Hematopoietic multipotent progenitor cell treated with erythropoietin and hydrocortisone succinate and interleukin-3 and kit ligand, for 15 days (in vitro differentiated cells): ENCODE data around the gene TTPAL.

Experiments
- DNase-seq: peaks from one replicate; pipeline ENCODE4 v3.0.0-alpha.2; 2015; ENCODE audit warnings: low spot score

The TTPAL gene

DNA sequence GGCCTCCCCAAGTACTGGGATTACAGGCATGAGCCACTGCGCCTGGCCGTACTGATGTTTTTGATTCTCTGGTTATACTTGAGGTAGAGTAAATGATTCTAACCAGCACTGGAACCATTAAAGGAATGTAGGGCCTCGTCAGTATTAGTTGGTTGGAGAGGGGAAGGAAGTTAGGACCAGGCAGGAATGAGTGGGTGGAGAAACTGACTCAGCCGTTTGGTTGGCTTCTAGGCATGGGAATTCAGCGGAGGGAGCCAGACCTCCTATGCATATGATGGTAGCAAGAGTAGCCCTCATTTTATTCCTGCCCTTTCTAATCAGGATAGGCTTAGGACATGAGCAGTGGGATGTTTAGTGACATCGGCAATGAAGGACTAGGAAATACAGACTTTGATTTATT is 65.2 kb downstream of the TTPAL start:
- no peak for DNase-seq

DNA sequence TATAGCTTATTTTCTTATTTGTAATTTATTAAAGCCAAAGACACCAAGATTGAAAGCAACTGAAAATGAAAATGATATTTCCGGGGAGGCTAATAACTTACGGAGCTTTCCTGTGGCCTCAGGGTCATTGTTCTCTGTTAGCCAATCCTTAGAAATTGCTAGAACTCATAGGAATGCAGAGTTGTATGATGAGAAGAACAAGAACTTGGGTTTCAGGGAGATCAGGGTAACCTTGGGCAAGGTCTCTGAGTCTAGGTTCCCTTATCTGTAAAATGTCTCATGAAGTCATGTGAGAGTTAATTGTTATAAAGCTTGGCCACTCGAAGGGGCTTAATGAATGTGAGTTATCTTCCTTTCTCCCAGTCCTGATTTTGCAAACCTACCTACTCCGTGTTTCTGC is 66.3 kb downstream of the TTPAL start:
- no peak for DNase-seq

DNA sequence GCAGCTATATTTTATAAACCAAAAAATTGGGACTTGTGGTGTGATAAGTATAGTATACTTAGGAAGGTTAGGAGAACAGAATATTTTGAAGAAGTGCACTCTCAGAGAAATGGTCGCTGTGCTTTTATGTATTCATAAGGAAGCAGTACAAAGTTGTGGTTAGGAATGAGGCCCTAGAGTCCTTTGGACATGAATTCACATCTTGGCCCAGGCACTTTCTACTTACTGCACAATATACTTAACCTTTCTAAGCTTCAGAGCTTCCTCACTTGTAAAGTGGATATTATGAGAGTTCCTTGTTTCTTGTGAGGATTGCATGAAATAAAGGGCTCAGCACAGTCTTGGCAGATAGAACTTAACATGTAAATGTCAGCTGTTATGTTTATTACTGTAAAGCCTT is 67.2 kb downstream of the TTPAL start:
- no peak for DNase-seq

DNA sequence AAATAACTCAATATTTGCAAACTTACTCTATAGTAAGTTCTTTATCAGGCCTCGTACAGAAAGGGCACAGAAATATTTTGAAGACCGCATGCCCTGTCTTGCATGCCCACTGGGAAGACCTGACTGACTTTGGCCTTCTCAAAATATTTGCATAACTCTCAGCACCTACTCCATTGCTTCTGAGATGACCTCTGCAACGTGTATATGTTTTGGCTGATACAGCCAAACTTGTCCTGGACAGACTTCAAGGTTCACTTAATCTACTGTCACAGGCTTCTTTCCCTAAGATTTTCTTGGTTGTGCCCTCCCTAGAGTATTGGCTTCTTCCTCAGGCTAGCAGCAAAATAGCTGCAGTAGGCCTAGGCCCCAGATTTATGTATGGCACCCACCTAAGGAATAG is 67.7 kb downstream of the TTPAL start:
- DNase-seq, result peak; percentile 47
